ENCODE results near the gene BCL2L14.

The BCL2L14 gene

GRCh38 chr12:12033824-12034223 lies 36.9 kb upstream of the BCL2L14 start:
- H3K9me3 ChIP-seq (ENCODE audit: control insufficient read depth, low read length) = no peaks in the 10 kb centered on the region
- H3K9ac ChIP-seq (ENCODE audit: low read length) = no peak overlapping the region
- DNase-seq (ENCODE audit: low read depth) = no peak
- peaks cover 7% of the 10 kb centered on the region for H3K4me1 ChIP-seq (ENCODE audit: control insufficient read depth, insufficient read depth, low read length)
- peaks cover 4% of the 10 kb centered on the region for H3K27me3 ChIP-seq (replicated peaks; ENCODE audit: control insufficient read depth, insufficient read depth, low read length)
- no peak overlapping the region for H3K4me3 ChIP-seq (ENCODE audit: low read length)
- H3K36me3 ChIP-seq (ENCODE audit: control insufficient read depth, insufficient read depth, low read length, severe bottlenecking) = no peaks in the 10 kb centered on the region

GRCh38 chr12:12034344-12034743 lies 36.4 kb upstream of the BCL2L14 start:
- no peak for DNase-seq (ENCODE audit: low read depth)
- Histone ChIP-seq H3K36me3 (ENCODE audit: control insufficient read depth, insufficient read depth, low read length, severe bottlenecking) (no peaks in the 10 kb centered on the region), H3K9me3 (ENCODE audit: control insufficient read depth, low read length) (no peaks in the 10 kb centered on the region), H3K4me1 (ENCODE audit: control insufficient read depth, insufficient read depth, low read length) (peaks cover 7% of the 10 kb centered on the region), H3K9ac (ENCODE audit: low read length) (no peak overlapping the region), H3K27me3 (replicated peaks; ENCODE audit: control insufficient read depth, insufficient read depth, low read length) (peaks cover 4% of the 10 kb centered on the region), H3K4me3 (ENCODE audit: low read length) (no peak overlapping the region)

- H3K27me3 ChIP-seq (replicated peaks; ENCODE audit: control insufficient read depth, insufficient read depth, low read length) = peaks cover 4% of the 10 kb centered on the region
- peaks cover 7% of the 10 kb centered on the region for H3K4me1 ChIP-seq (ENCODE audit: control insufficient read depth, insufficient read depth, low read length)
- H3K4me3 ChIP-seq (ENCODE audit: low read length) = no peak overlapping the region
- no peak for DNase-seq (ENCODE audit: low read depth)
- H3K9me3 ChIP-seq (ENCODE audit: control insufficient read depth, low read length) = no peaks in the 10 kb centered on the region
- no peak overlapping the region for H3K9ac ChIP-seq (ENCODE audit: low read length)
- H3K36me3 ChIP-seq (ENCODE audit: control insufficient read depth, insufficient read depth, low read length, severe bottlenecking) = no peaks in the 10 kb centered on the region
These were observed 35.5 kb upstream of the BCL2L14 start for GRCh38 chr12:12035229-12035628.

GRCh38 chr12:12036901-12037300 lies 33.8 kb upstream of the BCL2L14 start:
- Histone ChIP-seq H3K4me1 (ENCODE audit: control insufficient read depth, insufficient read depth, low read length) (peaks cover 7% of the 10 kb centered on the region), H3K9ac (ENCODE audit: low read length) (no peak overlapping the region), H3K27me3 (replicated peaks; ENCODE audit: control insufficient read depth, insufficient read depth, low read length) (peaks cover 4% of the 10 kb centered on the region), H3K36me3 (ENCODE audit: control insufficient read depth, insufficient read depth, low read length, severe bottlenecking) (no peaks in the 10 kb centered on the region), H3K9me3 (ENCODE audit: control insufficient read depth, low read length) (no peaks in the 10 kb centered on the region), H3K4me3 (ENCODE audit: low read length) (no peak overlapping the region)
- no peak for DNase-seq (ENCODE audit: low read depth)

- Histone ChIP-seq H3K4me1 (ENCODE audit: control insufficient read depth, insufficient read depth, low read length) (no peaks in the 10 kb centered on the region), H3K9ac (ENCODE audit: low read length) (no peak overlapping the region), H3K4me3 (ENCODE audit: low read length) (no peak overlapping the region), H3K9me3 (ENCODE audit: control insufficient read depth, low read length) (no peaks in the 10 kb centered on the region), H3K27me3 (replicated peaks; ENCODE audit: control insufficient read depth, insufficient read depth, low read length) (peaks cover 4% of the 10 kb centered on the region), H3K36me3 (ENCODE audit: control insufficient read depth, insufficient read depth, low read length, severe bottlenecking) (no peaks in the 10 kb centered on the region)
- no peak for DNase-seq (ENCODE audit: low read depth)
These were observed 30.8 kb upstream of the BCL2L14 start for GRCh38 chr12:12039897-12040296.

- H3K27me3 ChIP-seq (replicated peaks; ENCODE audit: control insufficient read depth, insufficient read depth, low read length) = peaks cover 16% of the 10 kb centered on the region
- H3K36me3 ChIP-seq (ENCODE audit: control insufficient read depth, insufficient read depth, low read length, severe bottlenecking) = no peaks in the 10 kb centered on the region
- DNase-seq (ENCODE audit: low read depth) = no peak
- no peaks in the 10 kb centered on the region for H3K9me3 ChIP-seq (ENCODE audit: control insufficient read depth, low read length)
- H3K4me3 ChIP-seq (ENCODE audit: low read length) = no peak overlapping the region
- H3K9ac ChIP-seq (ENCODE audit: low read length) = no peak overlapping the region
- H3K4me1 ChIP-seq (ENCODE audit: control insufficient read depth, insufficient read depth, low read length) = no peaks in the 10 kb centered on the region
These were observed 24.3 kb upstream of the BCL2L14 start for GRCh38 chr12:12046401-12046800.

- no peaks in the 10 kb centered on the region for H3K36me3 ChIP-seq (ENCODE audit: control insufficient read depth, insufficient read depth, low read length, severe bottlenecking)
- no peak overlapping the region for H3K9ac ChIP-seq (ENCODE audit: low read length)
- H3K9me3 ChIP-seq (ENCODE audit: control insufficient read depth, low read length) = peaks cover 6% of the 10 kb centered on the region
- peaks cover 20% of the 10 kb centered on the region for H3K27me3 ChIP-seq (replicated peaks; ENCODE audit: control insufficient read depth, insufficient read depth, low read length)
- no peaks in the 10 kb centered on the region for H3K4me1 ChIP-seq (ENCODE audit: control insufficient read depth, insufficient read depth, low read length)
- DNase-seq (ENCODE audit: low read depth) = no peak
- H3K4me3 ChIP-seq (ENCODE audit: low read length) = no peak overlapping the region
These were observed 23.1 kb upstream of the BCL2L14 start for GRCh38 chr12:12047682-12048081.

- H3K36me3 ChIP-seq (ENCODE audit: control insufficient read depth, insufficient read depth, low read length, severe bottlenecking) = no peaks in the 10 kb centered on the region
- no peaks in the 10 kb centered on the region for H3K4me1 ChIP-seq (ENCODE audit: control insufficient read depth, insufficient read depth, low read length)
- H3K9me3 ChIP-seq (ENCODE audit: control insufficient read depth, low read length) = peaks cover 6% of the 10 kb centered on the region
- no peak overlapping the region for H3K9ac ChIP-seq (ENCODE audit: low read length)
- H3K4me3 ChIP-seq (ENCODE audit: low read length) = no peak overlapping the region
- DNase-seq (ENCODE audit: low read depth) = no peak
- peaks cover 20% of the 10 kb centered on the region for H3K27me3 ChIP-seq (replicated peaks; ENCODE audit: control insufficient read depth, insufficient read depth, low read length)
These were observed 22.5 kb upstream of the BCL2L14 start for GRCh38 chr12:12048266-12048665.

GRCh38 chr12:12048714-12049113 lies 22.0 kb upstream of the BCL2L14 start:
- no peak for DNase-seq (ENCODE audit: low read depth)
- Histone ChIP-seq H3K9me3 (ENCODE audit: control insufficient read depth, low read length) (peaks cover 6% of the 10 kb centered on the region), H3K27me3 (replicated peaks; ENCODE audit: control insufficient read depth, insufficient read depth, low read length) (peaks cover 20% of the 10 kb centered on the region), H3K36me3 (ENCODE audit: control insufficient read depth, insufficient read depth, low read length, severe bottlenecking) (no peaks in the 10 kb centered on the region), H3K9ac (ENCODE audit: low read length) (no peak overlapping the region), H3K4me1 (ENCODE audit: control insufficient read depth, insufficient read depth, low read length) (no peaks in the 10 kb centered on the region), H3K4me3 (ENCODE audit: low read length) (no peak overlapping the region)

GRCh38 chr12:12051668-12052067 lies 19.1 kb upstream of the BCL2L14 start:
- Histone ChIP-seq H3K27me3 (replicated peaks; ENCODE audit: control insufficient read depth, insufficient read depth, low read length) (peaks cover 20% of the 10 kb centered on the region), H3K9me3 (ENCODE audit: control insufficient read depth, low read length) (peaks cover 6% of the 10 kb centered on the region)
- DNase-seq (ENCODE audit: low read depth) = no peak

GRCh38 chr12:12054993-12055392 lies 15.7 kb upstream of the BCL2L14 start:
- Histone ChIP-seq H3K9ac (ENCODE audit: low read length) (no peak overlapping the region), H3K27me3 (replicated peaks; ENCODE audit: control insufficient read depth, insufficient read depth, low read length) (peaks cover 5% of the 10 kb centered on the region), H3K36me3 (ENCODE audit: control insufficient read depth, insufficient read depth, low read length, severe bottlenecking) (no peaks in the 10 kb centered on the region), H3K4me3 (ENCODE audit: low read length) (no peak overlapping the region), H3K9me3 (ENCODE audit: control insufficient read depth, low read length) (peaks cover 6% of the 10 kb centered on the region), H3K4me1 (ENCODE audit: control insufficient read depth, insufficient read depth, low read length) (no peaks in the 10 kb centered on the region)
- DNase-seq (ENCODE audit: low read depth) = no peak

More at GRCh38 chr12:12051668-12052067, 19.1 kb upstream of the BCL2L14 start:
- H3K36me3 ChIP-seq (ENCODE audit: control insufficient read depth, insufficient read depth, low read length, severe bottlenecking) = no peaks in the 10 kb centered on the region
- H3K4me1 ChIP-seq (ENCODE audit: control insufficient read depth, insufficient read depth, low read length) = no peaks in the 10 kb centered on the region
- no peak overlapping the region for H3K4me3 ChIP-seq (ENCODE audit: low read length)
- H3K9ac ChIP-seq (ENCODE audit: low read length) = no peak overlapping the region

GRCh38 chr12:12056951-12057350 lies 13.8 kb upstream of the BCL2L14 start:
- H3K9ac ChIP-seq (ENCODE audit: low read length) = no peak overlapping the region
- H3K4me3 ChIP-seq (ENCODE audit: low read length) = no peak overlapping the region
- H3K4me1 ChIP-seq (ENCODE audit: control insufficient read depth, insufficient read depth, low read length) = no peaks in the 10 kb centered on the region
- DNase-seq (ENCODE audit: low read depth) = no peak
- H3K9me3 ChIP-seq (ENCODE audit: control insufficient read depth, low read length) = peaks cover 5% of the 10 kb centered on the region
- no peaks in the 10 kb centered on the region for H3K27me3 ChIP-seq (replicated peaks; ENCODE audit: control insufficient read depth, insufficient read depth, low read length)
- no peaks in the 10 kb centered on the region for H3K36me3 ChIP-seq (ENCODE audit: control insufficient read depth, insufficient read depth, low read length, severe bottlenecking)
